ENCODE measurements around the gene EDC3.
"Not testable (repeated sequence)": the region's sequence is repeated elsewhere in the genome, so short reads cannot be mapped to it uniquely, and the experiment has no call there.

Gene EDC3

DNA sequence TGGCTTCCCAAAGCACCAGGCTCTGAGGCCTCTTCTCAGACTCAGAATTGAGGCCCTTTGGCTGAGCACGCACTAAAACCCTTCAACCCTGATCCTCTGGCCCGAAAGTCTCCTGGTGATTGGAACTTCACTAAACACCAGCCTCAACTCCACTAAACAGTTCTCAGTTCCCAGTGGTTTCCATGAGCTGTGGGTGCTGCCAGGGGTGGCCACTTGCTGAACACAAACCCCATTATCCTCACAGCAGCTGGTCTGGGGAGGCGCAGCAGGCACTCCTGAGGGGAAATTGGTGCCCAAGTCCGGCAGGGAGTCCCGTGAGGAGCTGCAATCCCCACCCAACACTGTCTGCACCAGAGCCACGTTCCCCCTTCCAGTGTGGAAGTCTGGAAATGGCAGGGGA lies 84.0 kb downstream of the EDC3 start:
- DNase-seq (ENCODE audit: low read depth in 2 of 2) = no peak

DNA sequence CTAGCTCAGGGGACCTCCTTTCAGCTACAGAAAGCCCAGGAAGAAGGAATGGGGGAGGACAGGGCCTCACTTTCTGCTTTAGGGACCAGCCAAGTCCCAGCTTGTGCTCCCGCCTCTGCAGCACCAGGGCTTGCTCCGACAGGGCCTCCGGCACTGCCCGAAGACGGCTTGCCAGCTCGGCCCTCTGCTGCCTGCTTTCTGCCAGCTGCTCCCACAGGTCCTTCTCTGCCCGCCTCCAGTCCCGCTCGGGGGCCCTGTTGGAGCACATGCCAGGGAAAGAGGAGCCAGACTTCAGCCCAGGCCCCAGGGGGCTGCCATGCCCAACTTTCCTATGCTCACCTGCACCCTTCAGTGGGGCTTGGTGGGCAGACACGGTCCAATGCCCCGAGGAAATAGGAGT lies 84.5 kb downstream of the EDC3 start:
- no peak for DNase-seq (ENCODE audit: low read depth in 2 of 2)

DNA sequence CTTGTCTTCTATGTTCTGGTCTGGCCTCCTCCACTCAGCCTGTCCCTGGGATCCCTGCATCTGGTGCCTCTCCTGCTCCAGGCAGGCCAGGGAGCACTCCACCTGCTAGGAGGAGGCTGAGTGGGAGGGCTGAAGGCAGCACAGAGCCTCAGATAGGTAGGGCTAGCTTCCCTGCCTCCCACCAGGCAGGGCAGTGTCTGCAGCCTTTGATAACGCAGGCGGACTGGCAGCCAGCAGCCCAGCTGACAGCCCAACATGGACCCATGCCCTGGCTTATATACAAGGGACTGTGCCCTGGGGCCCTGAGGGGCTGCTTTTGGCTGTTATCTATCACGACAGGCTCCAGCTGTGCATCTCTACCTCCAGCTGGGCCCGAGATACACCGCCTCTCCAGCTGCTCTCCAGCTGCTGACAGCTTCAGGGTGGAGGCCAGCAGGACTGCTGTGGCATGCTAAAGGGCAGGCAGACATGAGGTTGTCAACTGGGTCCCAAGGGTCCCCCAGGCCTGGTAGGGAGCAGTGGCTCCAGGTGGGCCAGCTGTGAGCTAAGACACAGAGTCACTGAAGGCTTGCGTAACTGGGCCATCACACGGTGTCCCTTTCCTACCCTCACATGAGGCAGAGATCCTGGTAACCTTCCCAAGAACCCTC lies 85.4 kb downstream of the EDC3 start:
- no peak for DNase-seq (ENCODE audit: low read depth in 2 of 2)

DNA sequence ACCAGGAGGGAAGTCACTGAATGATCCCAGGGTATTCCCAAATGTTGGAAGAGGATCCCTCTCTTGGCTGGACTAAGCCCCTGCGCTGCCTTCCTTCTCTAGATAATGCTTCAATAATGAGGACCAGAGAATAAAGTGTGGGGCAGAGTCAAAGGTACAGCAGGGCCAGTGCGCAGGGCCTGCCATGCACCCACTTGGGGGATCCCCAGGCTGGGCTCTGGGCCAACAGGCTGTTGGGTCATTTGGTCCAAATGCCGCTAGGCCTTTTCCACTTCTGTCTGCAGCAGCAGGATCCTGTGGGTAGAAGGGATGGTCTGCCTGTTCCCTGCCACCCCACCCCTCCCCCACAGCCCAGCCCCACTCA lies 85.9 kb downstream of the EDC3 start:
- DNase-seq (ENCODE audit: low read depth in 2 of 2) = no peak

DNA sequence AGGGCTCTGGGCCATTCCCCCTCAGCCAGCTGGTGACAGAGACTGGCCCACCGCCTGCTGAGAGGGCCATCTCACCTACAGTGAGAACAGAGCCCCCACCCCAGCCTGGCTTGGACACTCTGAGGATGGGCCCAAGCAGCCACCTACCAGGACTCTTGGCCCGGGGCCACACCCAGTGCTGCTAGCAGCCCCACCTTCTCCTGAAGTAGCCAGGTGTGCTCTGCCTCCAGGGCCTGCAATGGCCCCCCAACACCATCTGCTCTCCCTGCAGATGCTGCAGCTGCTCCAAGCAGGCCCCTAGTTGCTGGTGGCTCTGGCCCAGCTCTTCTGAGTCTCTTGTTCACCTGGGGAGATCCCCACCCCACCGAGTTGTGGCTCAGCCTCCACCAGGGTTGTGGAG lies 87.0 kb downstream of the EDC3 start:
- DNase-seq (ENCODE audit: low read depth in 2 of 2) = no peak

DNA sequence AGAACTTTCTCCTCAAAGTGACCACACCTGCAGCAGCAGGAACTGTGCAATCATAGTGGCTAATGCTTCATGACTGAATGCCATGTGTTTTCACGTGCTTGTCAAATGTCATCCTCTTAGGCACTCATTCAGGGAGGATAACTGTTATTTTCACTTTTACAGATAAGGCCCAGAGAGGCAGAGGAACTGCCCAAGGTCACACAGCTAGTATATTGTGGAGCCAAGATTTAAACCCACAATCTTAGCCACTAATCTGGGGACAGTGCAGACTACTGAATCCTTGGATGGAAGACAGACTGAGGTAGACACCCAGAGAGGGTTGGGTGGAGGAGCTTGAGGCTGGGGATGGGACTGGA lies 90.1 kb downstream of the EDC3 start:
- no peak for DNase-seq (ENCODE audit: low read depth in 2 of 2)

DNA sequence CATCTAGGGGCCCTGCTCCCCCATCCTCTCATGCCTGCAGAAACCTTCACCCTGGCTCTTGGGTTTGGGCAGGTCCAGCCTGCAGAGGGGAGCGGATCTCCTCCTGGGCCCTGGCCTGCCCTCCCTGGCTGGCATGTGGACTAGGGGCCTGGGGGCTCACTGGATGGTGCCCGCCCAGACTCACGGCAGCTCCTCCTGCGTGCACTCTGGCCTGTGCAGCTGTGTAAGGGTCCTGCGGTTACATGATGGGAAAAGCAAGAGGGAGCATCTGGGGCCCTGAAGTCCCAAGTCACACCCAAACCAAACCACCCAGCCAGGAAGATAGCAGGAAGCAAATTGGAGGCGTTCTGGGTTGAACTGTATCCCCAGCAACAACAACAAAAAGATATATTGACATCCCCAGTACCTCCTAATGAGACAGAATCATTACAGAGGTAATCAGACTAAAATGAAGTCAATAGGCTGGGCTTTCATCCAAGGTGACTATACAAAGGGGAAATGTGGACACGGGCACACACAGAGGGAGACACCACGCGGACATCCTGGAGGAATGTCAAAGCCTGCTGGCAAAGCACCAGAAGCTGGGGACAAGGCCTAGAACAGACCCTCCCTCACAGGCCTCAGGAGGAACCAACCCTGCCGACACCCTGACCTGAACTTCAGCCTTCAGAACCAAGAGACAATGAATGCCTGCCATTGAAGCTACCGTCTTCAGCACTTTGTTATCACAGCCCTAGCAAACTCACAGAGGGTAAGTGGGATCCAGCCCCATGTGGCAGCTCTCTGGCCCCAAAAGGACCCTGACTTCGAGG lies 90.6 kb downstream of the EDC3 start:
- no peak for DNase-seq (ENCODE audit: low read depth in 2 of 2)

DNA sequence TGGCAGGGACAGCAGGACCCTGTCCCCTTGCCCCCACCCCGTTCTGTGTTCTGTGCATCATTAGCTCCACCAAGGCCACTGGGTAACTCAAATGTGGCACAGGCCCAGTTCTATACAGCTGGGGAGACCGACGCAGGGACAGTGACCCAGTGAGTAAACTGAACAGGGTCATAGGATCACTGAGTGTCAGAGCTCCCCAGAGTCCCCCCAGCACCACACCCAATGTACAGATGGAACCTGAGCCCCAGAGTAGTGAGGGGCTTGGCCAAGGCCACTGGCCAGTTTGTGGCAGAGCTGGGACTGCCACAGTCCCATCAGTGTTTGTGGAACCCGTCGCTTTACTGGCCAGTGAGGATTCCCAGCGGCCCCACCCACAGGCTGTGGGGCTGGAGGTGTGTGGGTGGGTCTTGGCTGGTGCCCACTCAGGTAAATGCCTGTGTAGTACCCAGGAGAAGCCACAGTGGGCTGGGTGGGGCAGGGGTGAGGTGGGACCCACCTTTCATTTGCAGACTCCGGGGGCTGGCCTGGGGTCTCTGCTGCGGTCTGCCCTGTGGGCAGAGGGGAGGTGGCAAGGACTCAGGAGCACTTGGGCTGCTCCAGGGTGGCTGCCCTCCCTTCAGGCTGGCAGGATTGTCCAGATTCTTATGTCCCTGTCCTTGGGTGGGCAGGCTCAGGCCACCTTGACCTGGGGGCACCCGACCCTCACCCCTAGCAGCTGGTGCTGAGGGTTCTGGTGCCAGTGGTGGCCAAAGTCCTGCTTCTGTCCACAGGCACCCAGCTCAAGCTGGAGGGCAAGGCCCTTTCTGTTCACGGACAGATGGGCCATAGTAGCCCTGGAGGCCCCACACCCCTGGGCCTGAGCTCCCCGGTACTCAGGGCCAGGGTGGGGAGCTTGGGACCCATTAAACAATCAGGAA lies 91.8 kb downstream of the EDC3 start:
- DNase-seq (ENCODE audit: low read depth in 2 of 2) = no peak

DNA sequence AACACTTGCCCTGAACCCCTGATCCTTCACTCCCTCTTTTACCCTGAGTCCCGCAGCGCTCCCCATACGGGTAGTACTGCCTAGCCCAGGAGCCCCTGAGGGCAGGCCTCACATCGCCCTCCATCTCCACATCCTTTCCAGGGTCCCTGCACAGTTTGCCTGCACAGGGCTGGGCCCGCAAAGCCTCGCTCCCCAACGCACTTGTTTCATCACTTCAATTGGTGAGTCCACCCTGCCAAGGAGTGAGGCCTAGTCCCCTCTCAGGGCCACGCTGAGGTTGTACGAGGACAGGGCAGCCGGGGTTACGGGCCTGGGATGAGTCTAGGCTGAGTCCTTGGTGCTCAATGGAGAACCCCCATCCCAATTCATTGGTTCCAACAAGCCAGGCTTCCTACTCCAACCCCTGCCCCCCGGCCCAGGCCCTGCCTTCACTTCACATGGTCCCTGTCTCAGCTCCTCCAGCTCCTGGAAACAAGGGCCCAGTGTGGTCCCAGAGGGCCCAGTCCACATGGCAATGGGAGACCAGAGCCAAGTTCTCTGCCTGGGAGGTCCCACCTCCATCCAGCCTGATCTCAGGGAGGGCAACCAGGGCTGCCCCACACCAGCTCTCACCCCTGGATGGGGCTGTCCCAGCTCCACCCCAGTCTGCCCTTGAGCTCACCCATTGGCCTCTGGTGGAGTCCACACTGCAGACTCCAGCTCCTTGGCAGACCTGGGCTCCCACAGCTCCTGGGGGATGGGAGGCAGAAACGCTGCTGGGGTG lies 92.6 kb downstream of the EDC3 start:
- no peak for DNase-seq (ENCODE audit: low read depth in 2 of 2)

DNA sequence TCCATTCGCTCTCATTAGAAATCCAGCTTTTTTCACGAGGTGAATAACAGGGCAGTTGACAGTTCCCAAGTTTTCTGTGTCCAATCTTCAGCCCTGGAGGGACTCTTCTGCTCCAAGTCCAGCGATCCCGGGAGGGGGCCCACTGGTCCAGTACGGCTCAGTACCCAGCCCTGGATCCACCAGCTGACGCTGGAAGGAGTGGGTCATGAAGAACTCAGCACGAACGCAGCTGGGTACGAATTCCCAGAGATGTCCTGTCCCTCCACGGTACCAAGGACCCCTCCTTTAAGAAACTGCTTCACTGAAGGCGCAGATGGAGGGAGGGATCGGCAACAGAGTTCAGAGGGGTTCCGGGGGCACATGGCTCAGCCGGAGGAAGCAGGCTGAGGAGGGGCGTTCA lies 96.7 kb downstream of the EDC3 start:
- no peak for DNase-seq (ENCODE audit: low read depth in 2 of 2)

DNA sequence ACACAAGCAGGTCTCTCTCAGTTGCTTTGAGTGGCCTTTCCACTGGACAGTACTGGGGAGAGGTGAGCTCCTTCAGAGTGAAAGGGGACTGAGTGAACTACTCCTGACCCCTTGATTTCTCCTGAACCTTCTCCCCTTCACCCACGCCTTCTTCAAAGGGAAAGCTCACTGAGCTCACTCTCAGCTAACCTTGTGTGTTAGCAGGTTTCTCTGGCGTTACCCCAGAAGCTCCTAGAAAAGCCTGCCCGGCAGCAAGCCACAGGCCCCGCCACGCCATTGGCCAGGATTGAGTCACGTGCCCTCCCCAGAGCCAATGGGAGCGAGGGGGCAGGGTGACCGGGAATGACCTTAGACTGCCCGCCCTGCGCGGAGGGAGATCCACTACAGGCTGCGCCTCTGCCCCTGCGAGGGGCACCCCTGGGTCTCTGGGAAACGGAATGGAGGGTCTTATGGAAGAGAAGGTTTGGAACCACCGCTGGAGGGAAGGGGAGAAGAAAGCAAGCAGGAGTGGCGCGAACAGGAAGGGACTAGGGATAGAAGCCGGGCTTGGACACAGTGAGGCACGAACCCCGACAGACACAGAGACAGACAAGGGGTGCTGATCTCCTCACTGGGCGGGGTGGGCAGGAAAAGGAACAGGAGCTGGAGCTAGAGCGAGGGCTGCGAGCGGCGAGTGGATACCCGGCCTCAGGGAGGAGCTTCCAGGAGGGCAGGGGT lies 97.5 kb downstream of the EDC3 start:
- DNase-seq (ENCODE audit: low read depth in 2 of 2) = peak; percentile 78 to 88

DNA sequence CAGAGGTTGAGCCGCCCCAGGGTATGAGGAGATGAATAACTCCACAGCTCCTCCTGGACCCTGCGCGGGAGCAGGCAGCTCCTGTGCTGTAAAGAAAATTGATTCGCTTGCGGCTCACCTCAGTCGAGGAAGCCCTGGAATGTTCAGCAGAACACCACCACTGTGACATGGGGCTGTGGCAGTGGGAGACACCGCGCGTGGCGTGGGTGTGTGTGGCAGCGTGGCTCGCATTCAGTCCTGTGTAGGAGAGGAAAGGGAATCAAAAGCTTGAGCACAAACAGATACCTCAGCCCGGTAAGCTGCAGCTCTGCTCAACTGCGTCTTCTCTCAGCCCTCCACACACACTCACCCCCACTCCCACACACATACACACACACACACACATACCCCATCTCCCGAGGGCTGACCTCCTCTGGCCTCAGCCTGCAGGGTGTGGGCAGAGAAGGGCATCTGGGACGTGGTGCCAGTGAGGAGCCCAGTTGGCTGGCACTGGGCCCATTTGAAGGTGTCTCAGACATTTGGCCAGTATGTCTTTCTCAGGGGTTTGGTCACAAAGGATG lies 98.6 kb downstream of the EDC3 start:
- not testable (repeated sequence) for DNase-seq (ENCODE audit: low read depth in 2 of 2)

DNA sequence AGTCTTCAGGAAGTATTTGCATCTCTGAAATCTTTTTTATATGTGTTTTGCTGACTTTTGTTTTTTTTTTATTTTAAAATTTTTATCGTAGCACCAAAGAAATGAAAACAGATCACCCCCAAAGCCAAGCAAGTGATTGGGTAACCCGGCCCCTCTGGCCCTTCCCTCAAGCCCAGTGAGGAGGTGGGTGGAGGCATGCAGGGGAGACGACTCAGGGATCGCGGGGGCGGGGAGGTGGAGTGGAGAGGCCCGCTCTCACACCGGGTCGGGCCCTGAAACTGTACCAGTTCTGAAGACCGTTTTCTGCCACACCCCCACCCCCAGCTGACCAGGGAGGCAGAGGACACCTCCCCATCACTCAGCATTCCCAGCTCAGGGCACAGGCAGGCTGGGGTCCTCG lies 99.1 kb downstream of the EDC3 start:
- not testable (repeated sequence) for DNase-seq (ENCODE audit: low read depth in 2 of 2)

DNA sequence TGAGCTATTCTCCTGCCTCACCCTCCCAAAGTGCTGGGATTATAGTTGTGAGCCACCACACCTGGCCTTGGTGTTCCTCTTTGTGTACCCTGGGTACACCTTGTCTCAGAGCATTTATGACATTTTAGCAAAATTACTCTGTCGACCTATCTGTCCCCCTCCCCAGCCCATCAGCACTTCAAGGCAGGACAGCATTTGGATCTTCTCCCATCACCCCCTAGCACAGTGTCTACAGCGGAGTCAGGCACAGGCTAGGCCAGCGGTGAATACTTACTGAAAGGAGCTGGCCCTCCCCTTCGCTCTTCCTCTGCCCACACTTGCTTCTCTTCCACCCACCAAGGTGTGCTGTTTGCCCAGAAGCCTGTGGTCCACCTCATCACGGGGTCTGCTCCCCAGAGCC lies 100.6 kb downstream of the EDC3 start:
- no peak for DNase-seq (ENCODE audit: low read depth in 2 of 2)

DNA sequence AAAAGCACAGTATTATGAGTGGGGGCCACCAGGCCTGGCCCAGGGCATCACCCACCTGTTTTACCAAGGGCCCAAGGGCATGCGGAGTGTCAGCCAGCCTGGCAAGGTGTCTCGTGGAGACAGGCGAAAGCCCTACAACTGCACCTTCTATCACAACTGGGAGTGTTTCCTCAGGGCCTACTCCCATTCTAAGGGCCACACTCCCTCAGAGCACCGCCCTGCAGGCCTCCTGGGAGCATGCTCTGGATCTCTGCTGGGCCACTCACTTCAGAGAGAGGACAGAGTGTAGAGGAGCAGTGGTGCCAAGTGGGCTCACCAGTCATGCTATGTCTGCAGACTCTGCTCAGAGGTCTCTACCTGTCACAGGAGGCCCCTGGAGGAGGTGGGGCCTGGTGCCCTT lies 101.4 kb downstream of the EDC3 start:
- no peak for DNase-seq (ENCODE audit: low read depth in 2 of 2)

DNA sequence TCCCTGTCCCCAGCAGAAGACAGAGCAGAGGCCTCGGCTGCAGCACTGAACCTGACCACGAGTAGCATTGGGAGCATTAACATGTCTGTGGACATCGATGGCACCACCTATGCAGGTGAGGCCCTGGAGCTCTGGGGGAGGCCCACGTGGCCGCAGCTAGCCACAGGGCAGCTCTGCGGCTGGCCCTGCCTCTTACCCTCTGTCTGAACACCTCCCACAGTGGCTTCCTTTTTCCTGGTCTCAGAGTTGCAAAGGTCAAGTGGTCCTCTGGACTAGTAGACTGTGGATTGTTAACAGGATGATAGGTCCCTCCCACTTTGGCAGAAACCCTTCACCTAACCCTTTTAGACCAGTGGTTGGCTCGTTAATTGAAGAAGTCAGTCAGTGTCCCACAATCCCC lies 102.7 kb downstream of the EDC3 start:
- no peak for DNase-seq (ENCODE audit: low read depth in 2 of 2)

DNA sequence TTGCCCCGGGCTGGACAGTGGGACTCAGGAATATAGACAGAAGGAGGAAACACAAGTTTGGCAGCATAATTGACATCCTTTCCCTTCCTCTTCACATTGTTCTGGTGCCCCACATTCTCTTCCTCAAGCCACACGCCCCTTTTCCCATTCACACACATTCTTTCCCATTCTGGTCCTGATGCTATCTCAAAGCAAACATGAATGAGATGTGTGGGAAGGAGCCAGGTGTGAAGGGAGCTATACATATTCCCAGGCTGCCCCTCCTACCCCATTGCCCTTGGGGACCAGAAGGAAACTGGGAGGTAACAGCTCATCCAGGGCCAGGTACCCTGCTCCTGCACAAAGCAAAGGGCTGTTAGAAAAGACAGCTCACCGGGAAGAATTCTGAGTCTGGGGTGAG lies 103.6 kb downstream of the EDC3 start:
- DNase-seq (ENCODE audit: low read depth in 2 of 2) = no peak

DNA sequence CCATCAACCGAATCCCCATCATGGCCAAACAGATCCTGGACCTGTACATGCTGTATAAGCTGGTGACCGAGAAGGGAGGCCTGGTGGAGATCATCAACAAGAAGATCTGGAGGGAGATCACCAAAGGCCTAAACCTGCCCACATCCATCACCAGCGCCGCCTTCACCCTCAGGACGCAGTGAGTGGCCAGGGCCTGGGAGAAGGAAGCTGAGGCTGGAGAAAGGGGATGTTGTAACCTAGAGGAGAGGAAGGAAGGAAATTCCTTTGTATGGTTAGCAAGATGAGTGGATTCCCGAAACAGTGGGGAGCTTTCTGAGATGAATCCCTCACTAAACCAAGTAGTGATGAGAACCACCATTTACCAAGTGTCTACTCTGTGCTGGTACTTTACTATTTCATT lies 106.0 kb downstream of the EDC3 start:
- no peak for DNase-seq (ENCODE audit: low read depth in 2 of 2)

DNA sequence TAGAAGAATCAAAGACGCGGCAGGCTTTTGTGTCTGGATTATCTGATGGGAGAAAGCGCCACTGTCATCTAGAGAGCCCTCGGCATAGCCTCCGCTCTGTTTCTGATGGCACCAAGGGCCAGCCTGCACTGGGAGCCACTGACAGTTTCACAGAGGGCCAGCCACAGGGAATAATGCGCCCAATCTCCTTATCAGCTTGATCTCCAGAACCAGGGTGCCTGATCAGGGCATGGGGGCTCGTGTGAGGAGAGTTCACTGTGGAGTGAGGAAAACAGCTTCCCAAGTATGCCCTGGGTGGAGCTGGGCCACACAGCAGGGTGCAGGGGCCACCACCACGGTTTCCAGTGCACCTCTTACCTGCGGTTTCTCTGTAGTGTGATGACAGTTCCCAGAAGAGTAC lies 110.0 kb downstream of the EDC3 start:
- DNase-seq (ENCODE audit: low read depth in 2 of 2) = no peak

DNA sequence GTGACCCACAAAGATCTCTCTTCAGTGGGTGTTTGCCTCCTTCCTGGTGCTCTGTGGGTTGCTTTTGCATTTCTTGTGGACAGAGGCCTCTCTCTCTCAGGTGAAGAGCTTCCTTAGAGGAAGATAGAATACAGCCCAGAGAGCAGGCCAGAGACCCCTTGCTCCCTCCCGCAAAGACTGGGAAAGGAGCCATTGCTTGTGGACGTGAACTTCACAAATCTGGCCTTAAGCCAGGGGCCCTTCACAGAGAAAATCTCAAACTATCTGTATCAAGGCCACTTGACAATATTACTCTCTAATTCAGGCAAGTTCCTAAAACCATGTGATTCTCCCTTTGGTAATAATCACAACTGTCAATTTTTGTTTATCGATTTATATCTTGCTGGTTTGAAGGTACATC lies 110.6 kb downstream of the EDC3 start:
- DNase-seq (ENCODE audit: low read depth in 2 of 2) = no peak

DNA sequence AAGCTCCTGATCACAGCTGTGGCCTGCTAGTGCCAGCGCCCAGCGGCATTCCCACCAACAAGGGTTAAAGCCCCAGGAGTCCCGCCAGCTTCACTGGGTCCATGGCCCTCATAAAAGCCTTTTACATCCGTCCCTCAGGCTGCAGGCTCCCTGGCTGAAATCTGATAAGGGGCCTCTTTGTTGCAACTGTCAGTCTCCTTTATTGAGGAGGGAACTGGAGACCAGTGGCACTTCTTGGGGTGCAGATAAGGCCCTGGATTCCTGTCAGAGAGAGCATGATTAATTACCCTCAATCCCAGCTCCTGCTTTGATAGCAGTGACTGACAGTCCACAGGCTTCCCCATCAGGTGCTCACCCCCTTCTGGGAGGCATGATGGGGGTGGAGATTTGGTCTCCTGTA lies 111.0 kb downstream of the EDC3 start:
- no peak for DNase-seq (ENCODE audit: low read depth in 2 of 2)
